22Rv1 (cell line): ENCODE results near the gene ZNF37A.
"Not testable (repeated sequence)": the region's sequence is repeated elsewhere in the genome, so short reads cannot be mapped to it uniquely, and the experiment has no call there.

ENCODE experiments used
- H3K27ac ChIP-seq: fragments of 450-650 bp; 2 replicates; pipeline ENCODE4 v1.5.1; 2017
- ZFX ChIP-seq: fragments of 450-650 bp; IDR thresholded peaks from 2 replicates; pipeline ENCODE4 v1.6.1; 2017; ENCODE audit warnings: antibody characterized with exemption, borderline replicate concordance
- TF ChIP-seq, protein P1 (sequence below): fragments of 450-650 bp; IDR thresholded peaks from 2 replicates; pipeline ENCODE4 v1.5.1; 2017; ENCODE audit warnings: mild to moderate bottlenecking

ZNF37A gene

DNA sequence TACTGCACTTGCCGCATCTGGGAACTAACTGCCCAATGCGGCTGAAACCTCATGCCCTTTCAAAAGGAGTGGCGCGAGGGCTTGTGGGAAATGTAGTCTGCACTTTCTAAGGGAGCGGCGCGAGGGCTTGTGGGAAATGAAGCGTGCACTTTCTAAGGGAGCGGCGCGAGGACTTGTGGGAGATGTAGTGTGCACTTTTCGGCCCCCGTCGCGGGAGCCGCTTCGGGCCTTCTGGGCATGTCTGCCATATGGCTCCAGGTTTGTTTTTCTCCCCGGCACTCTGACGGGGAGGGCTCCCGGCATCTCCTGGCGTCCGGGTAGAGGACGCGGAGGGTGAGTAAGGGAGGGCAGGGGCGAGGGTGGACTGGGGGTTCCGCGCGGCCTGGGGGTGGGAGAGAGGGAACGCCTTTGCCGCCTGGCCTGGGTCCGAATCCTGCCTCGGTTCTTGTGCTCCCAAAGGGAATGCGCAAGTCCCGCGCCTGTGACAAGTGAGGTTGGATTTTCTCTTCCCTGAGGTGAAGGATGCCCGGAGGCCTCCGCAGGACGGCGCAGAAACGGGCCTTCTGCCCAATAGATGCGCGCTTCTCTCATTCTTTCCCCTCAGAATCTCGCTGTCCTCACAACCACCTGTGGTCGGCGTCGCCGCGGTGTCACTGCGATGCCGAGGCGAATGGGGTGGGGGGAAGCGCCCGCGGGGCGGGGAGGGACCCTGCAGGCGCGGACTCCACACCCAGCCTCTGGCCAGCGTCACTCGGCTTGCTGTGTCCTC, at the start of gene ZNF37A:
ZNF37A (plus strand) TSS at position 180 of the 769 bp plus-strand sequence. CDS start 2,281 bp downstream, outside the sequence.
- TF ChIP-seq ZFX: no peak
- TF ChIP-seq, protein P1, sequence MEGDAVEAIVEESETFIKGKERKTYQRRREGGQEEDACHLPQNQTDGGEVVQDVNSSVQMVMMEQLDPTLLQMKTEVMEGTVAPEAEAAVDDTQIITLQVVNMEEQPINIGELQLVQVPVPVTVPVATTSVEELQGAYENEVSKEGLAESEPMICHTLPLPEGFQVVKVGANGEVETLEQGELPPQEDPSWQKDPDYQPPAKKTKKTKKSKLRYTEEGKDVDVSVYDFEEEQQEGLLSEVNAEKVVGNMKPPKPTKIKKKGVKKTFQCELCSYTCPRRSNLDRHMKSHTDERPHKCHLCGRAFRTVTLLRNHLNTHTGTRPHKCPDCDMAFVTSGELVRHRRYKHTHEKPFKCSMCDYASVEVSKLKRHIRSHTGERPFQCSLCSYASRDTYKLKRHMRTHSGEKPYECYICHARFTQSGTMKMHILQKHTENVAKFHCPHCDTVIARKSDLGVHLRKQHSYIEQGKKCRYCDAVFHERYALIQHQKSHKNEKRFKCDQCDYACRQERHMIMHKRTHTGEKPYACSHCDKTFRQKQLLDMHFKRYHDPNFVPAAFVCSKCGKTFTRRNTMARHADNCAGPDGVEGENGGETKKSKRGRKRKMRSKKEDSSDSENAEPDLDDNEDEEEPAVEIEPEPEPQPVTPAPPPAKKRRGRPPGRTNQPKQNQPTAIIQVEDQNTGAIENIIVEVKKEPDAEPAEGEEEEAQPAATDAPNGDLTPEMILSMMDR: no peak
- peak within 1 kb of the TSS; percentile 66 for H3K27ac ChIP-seq

DNA sequence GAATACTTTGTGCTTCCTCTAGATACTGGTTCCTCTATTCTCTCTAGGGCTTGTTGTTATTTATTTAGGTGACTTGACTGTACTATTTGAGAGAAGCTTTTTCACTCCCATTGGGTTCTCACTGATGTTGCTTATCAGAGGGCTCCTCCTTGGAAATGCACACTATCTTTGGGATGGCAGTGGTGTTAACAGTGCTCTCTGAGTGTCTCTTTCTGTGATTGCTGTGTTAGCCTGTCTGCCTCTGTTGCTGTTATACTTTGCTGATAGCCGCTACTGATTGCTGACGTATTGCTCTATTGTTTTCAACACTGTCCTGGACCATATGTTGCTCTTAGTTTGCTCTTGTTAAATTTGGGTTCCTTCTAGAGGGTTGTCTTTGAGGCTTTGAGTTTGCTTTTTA, 49.0 kb upstream of the ZNF37A start:
- TF ChIP-seq ZFX: no peak
- TF ChIP-seq, protein P1: no peak
- H3K27ac ChIP-seq: no peak overlapping the region

DNA sequence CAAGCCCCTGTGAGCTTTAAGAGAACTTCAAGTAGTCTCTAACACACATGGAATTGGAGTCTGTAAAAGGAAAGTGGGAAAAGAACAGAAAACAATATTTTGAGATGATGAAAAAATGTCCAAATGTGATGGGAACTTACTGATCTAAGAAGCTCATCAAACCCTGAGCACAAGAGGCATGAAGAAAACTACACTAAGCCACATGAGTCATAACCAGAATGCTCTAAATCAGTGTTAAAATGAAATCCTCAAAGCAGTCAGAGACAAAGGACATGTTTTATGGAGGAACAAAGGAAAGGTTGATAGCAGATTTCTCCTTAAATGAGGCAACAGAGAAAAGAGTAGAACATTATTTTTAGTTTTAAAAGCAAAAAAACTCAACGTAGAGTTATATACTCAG, 46.5 kb upstream of the ZNF37A start:
- TF ChIP-seq ZFX: no peak
- TF ChIP-seq, protein P1: no peak
- no peak overlapping the region for H3K27ac ChIP-seq

DNA sequence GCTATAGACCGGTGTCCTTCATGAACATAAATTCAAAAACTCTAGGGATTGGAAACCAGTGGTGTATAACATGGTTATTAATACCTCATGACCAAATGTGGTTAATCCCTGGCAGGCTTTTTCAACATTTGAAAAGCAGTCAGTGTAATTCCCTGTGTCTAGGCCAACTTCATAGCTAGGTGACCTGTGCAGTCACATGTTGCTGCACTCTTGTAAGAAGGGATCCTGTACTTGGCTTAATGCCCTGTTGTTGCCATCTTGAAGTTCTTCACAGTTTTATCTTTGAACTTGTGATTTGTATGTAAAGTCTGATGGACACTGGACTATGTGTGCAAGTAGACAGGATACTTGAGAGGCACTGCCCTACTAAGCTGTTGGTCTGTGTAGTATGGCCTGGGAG, 43.9 kb upstream of the ZNF37A start:
- TF ChIP-seq ZFX: no peak

DNA sequence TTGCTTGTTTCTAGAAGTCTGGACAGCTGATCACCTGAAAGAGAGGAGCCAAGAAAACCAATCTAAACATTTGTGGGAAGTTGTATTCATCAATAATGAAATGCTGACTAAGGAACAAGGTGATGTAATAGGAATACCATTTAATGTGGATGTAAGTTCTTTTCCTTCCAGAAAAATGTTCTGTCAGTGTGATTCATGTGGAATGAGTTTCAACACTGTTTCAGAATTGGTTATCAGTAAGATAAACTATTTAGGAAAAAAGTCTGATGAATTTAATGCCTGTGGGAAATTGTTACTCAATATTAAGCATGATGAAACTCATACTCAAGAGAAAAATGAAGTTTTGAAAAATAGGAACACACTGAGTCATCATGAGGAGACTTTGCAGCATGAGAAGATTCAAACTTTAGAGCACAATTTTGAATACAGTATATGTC, 39.8 kb upstream of the ZNF37A start:
- H3K27ac ChIP-seq: no peak overlapping the region
- no peak for TF ChIP-seq ZFX
- TF ChIP-seq, protein P1: no peak

More for the DNA sequence above, 43.9 kb upstream of the ZNF37A start:
- H3K27ac ChIP-seq: no peak overlapping the region

DNA sequence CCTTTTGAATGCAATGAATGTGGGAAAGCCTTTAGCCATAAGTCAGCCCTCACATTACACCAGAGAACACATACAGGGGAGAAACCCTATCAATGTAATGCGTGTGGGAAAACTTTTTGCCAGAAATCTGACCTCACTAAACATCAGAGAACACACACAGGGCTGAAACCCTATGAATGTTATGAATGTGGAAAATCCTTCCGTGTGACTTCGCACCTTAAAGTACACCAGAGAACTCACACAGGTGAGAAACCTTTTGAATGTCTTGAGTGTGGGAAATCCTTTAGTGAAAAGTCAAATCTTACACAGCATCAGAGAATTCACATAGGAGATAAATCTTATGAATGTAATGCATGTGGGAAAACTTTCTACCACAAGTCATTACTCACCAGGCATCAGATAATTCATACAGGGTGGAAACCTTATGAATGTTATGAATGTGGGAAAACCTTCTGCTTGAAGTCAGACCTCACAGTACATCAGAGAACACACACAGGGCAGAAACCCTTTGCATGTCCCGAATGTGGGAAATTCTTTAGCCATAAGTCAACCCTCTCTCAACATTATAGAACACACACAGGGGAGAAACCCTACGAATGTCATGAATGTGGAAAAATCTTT, 38.8 kb upstream of the ZNF37A start:
- H3K27ac ChIP-seq: not testable (repeated sequence)

DNA sequence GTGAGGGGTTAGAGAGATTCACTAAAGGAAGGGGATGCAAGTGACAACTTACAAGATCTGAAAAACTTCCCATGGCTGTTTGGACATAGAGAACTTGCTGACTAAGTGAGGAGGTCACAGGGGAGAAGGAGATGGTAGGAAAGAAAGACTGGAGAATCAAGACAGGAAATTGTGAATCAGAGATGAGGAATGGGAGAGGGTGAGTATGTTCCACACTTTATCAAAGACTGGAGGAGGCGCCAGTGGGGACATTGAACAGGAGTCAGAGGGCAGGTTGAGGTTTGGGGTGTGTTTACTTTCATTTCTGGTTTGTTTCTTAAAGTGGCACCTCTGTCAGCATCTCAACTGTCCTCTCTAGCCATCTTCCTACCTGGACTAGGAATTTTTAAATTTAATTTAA, 24.5 kb upstream of the ZNF37A start:
- not testable (repeated sequence) for H3K27ac ChIP-seq

DNA sequence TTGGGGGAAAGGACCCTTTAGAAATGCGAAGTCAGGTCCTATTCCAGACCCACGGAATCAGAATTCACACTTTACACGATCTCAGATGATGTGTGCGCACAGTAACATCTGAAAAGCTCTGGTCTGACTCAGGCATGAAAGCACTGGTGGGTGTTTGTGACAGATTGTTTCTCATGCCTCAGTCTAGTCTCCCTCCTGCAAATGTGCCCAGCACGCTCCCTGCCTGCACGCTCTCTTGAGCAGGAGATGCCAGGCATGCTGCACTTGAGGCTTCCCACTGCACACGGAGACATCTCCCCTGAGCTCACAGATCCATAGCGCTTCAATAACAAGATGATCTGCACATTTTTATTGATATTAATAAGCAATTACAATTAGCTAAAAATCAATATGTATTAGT, 23.6 kb upstream of the ZNF37A start:
- no peak overlapping the region for H3K27ac ChIP-seq
- no peak for TF ChIP-seq ZFX
- TF ChIP-seq, protein P1: no peak

DNA sequence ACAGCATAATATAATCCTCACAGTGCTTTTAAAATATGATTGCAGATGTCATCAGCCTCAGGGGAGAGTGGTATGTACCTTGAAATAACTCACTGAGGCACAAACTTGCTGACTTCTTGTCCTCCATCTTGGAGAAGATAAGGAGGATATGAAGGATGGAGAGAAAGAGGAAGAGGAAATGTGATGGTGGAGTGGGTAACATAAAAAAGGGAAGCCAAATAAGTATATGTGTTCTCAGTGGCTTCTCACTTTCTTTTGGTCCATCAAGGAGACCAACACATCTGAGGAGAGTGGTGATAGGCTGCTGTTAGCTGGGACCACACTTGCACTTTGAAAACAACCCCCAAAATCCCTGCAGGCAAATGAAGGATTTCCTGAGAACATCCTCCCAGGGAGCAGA, 21.6 kb upstream of the ZNF37A start:
- no peak overlapping the region for H3K27ac ChIP-seq

More for the DNA sequence above, 21.6 kb upstream of the ZNF37A start:
- TF ChIP-seq ZFX: no peak
